Measurements from ENCODE around the gene ARSB. TPM values are rescaled to one million over a fixed set of nuclear protein-coding genes. Genes with fewer than 3 reads are reported as not detected.
A peak's percentile ranks its signal among the peaks of the same experiment; 100 is the strongest.

The ARSB gene
- polyA plus RNA-seq, 1 of the 3 experiments (the other 2 are of a cell fraction), result 12.5 TPM

- no peaks in the 10 kb centered on the region for H3F3A ChIP-seq (replicated peaks; ENCODE audit: insufficient read depth)
- H3K9me3 ChIP-seq, result peaks cover 3% of the 10 kb centered on the region; the same call in 1 of the 2 replicates
- H3K27me3 ChIP-seq (ENCODE audit: insufficient read depth), result no peaks in the 10 kb centered on the region
- H3K4me3 ChIP-seq (ENCODE audit: low read depth in 2 of 2, low read length in 1 of 2), result no peak overlapping the region
- no peak overlapping the region for H2AFZ ChIP-seq (ENCODE audit: low read depth)
- H3K4me1 ChIP-seq (ENCODE audit: control insufficient read depth in 1 of 2, insufficient read depth in 2 of 2, low read depth in 1 of 2, low read length in 1 of 2), result peaks cover 0 to 4% of the 10 kb centered on the region in 2 experiments; a peak in 1 of 4 replicates
- no peak for DNase-seq
- TF ChIP-seq TCF12 (IDR thresholded peaks at IDR 0.05), result peak; percentile 32; the same call in 1 of the 2 replicates
- TF ChIP-seq GATA2 (CRISPR knock-in tag; IDR thresholded peaks at IDR 0.05), result no peak
- ChIA-PET CTCF (no interaction called here), POLR2A (no interaction called here)
- H3K27ac ChIP-seq (ENCODE audit: low read depth in 2 of 2, low read length in 1 of 2), result no peak overlapping the region
- no peak overlapping the region for H3K9ac ChIP-seq
- no peaks in the 10 kb centered on the region for H3K36me3 ChIP-seq (replicated peaks in 1 of 2; ENCODE audit: control insufficient read depth in 1 of 2, insufficient read depth in 2 of 2, low read length in 1 of 2)
- H3K9me2 ChIP-seq, result no peaks in the 10 kb centered on the region
- H4K20me1 ChIP-seq (ENCODE audit: insufficient read depth), result no peaks in the 10 kb centered on the region
- WGBS (ENCODE audit: low lambda C conversion rate), result 96% methylated on average over 2 of the region's 2 CpGs
- no peak overlapping the region for H3K4me2 ChIP-seq
- no peaks in the 10 kb centered on the region for H3K79me2 ChIP-seq (ENCODE audit: insufficient read depth)
Measured at GRCh38 chr5:78841767-78842166, 143.3 kb downstream of the ARSB start.

- Histone ChIP-seq H3K27ac (ENCODE audit: low read depth in 2 of 2, low read length in 1 of 2) (no peak overlapping the region), H3K36me3 (replicated peaks in 1 of 2; ENCODE audit: control insufficient read depth in 1 of 2, insufficient read depth in 2 of 2, low read length in 1 of 2) (no peaks in the 10 kb centered on the region), H3K9ac (no peak overlapping the region), H3K4me3 (ENCODE audit: low read depth in 2 of 2, low read length in 1 of 2) (no peak overlapping the region), H2AFZ (ENCODE audit: low read depth) (no peak overlapping the region), H3K79me2 (ENCODE audit: insufficient read depth) (no peaks in the 10 kb centered on the region), H3F3A (replicated peaks; ENCODE audit: insufficient read depth) (no peaks in the 10 kb centered on the region), H3K4me2 (no peak overlapping the region), H3K27me3 (ENCODE audit: insufficient read depth) (no peaks in the 10 kb centered on the region), H3K9me2 (no peaks in the 10 kb centered on the region), H3K4me1 (ENCODE audit: control insufficient read depth in 1 of 2, insufficient read depth in 2 of 2, low read depth in 1 of 2, low read length in 1 of 2) (peaks cover 0 to 4% of the 10 kb centered on the region in 2 experiments; a peak in 2 of 4 replicates), H4K20me1 (ENCODE audit: insufficient read depth) (no peaks in the 10 kb centered on the region), H3K9me3 (no peaks in the 10 kb centered on the region)
- no peak for DNase-seq
- ChIA-PET POLR2A (no interaction called here), CTCF (no interaction called here)
- no peak for TF ChIP-seq CHD2 (IDR thresholded peaks at IDR 0.05; ENCODE audit: low read length, partially characterized antibody)
- no peak for TF ChIP-seq TCF12 (IDR thresholded peaks at IDR 0.05)
- TF ChIP-seq EZH2phosphoT487 (IDR thresholded peaks at IDR 0.05; ENCODE audit: borderline replicate concordance, low read depth), result no peak
- TF ChIP-seq MEF2A (IDR thresholded peaks at IDR 0.05; ENCODE audit: borderline replicate concordance, low read depth), result no peak
- TF ChIP-seq, protein P1, sequence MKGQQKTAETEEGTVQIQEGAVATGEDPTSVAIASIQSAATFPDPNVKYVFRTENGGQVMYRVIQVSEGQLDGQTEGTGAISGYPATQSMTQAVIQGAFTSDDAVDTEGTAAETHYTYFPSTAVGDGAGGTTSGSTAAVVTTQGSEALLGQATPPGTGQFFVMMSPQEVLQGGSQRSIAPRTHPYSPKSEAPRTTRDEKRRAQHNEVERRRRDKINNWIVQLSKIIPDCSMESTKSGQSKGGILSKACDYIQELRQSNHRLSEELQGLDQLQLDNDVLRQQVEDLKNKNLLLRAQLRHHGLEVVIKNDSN (IDR thresholded peaks at IDR 0.05; ENCODE audit: borderline replicate concordance, low read depth), result no peak
- TF ChIP-seq RFX5 (IDR thresholded peaks at IDR 0.05; ENCODE audit: low read length), result no peak
- TF ChIP-seq TAF1 (IDR thresholded peaks at IDR 0.05; ENCODE audit: borderline replicate concordance, low read depth, low read length), result no peak
- TF ChIP-seq GATA2 (CRISPR knock-in tag; IDR thresholded peaks at IDR 0.05), result no peak
- no peak for TF ChIP-seq POLR2AphosphoS5 (IDR thresholded peaks at IDR 0.05; ENCODE audit: low read depth, low read length)
- no peak for TF ChIP-seq PBX3 (IDR thresholded peaks at IDR 0.05)
- TF ChIP-seq, protein P2, sequence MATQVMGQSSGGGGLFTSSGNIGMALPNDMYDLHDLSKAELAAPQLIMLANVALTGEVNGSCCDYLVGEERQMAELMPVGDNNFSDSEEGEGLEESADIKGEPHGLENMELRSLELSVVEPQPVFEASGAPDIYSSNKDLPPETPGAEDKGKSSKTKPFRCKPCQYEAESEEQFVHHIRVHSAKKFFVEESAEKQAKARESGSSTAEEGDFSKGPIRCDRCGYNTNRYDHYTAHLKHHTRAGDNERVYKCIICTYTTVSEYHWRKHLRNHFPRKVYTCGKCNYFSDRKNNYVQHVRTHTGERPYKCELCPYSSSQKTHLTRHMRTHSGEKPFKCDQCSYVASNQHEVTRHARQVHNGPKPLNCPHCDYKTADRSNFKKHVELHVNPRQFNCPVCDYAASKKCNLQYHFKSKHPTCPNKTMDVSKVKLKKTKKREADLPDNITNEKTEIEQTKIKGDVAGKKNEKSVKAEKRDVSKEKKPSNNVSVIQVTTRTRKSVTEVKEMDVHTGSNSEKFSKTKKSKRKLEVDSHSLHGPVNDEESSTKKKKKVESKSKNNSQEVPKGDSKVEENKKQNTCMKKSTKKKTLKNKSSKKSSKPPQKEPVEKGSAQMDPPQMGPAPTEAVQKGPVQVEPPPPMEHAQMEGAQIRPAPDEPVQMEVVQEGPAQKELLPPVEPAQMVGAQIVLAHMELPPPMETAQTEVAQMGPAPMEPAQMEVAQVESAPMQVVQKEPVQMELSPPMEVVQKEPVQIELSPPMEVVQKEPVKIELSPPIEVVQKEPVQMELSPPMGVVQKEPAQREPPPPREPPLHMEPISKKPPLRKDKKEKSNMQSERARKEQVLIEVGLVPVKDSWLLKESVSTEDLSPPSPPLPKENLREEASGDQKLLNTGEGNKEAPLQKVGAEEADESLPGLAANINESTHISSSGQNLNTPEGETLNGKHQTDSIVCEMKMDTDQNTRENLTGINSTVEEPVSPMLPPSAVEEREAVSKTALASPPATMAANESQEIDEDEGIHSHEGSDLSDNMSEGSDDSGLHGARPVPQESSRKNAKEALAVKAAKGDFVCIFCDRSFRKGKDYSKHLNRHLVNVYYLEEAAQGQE (IDR thresholded peaks at IDR 0.05; ENCODE audit: low read depth, low read length), result no peak
- no peak for TF ChIP-seq SMC3 (IDR thresholded peaks at IDR 0.05; ENCODE audit: low read depth, low read length)
- TF ChIP-seq RXRA (IDR thresholded peaks at IDR 0.05; ENCODE audit: borderline replicate concordance, low read depth), result no peak
- no peak for TF ChIP-seq RCOR1 (IDR thresholded peaks at IDR 0.05; ENCODE audit: low read length)
- no peak for TF ChIP-seq TEAD4 (IDR thresholded peaks at IDR 0.05; ENCODE audit: borderline replicate concordance, insufficient read depth)
- no peak for TF ChIP-seq SIN3A (IDR thresholded peaks at IDR 0.05; ENCODE audit: borderline replicate concordance, low read depth, low read length)
- no peak for TF ChIP-seq EP300 (IDR thresholded peaks at IDR 0.05; ENCODE audit: borderline replicate concordance in 1 of 2, low read depth in 1 of 2, low read length in 1 of 2)
- TF ChIP-seq USF2 (IDR thresholded peaks at IDR 0.05; ENCODE audit: borderline replicate concordance, low read depth, low read length), result no peak
- no peak for TF ChIP-seq FOXJ3 (CRISPR knock-in tag; IDR thresholded peaks at IDR 0.05)
- WGBS (ENCODE audit: low lambda C conversion rate), result 100% methylated on average over 3 of the region's 3 CpGs
Measured at GRCh38 chr5:78838753-78839152, 146.4 kb downstream of the ARSB start.

Measured in SK-N-SH (cell line).